Ovary (tissue), 9 donors: ENCODE measurements around the gene CRYBA2. TPM values are rescaled to one million over a fixed set of nuclear protein-coding genes. Genes with fewer than 3 reads are reported as not detected.
A peak's percentile ranks its signal among the peaks of the same experiment; 100 is the strongest.

ENCODE experiments used
- DNase-seq, 5 donors: peaks; one replicate each; pipeline ENCODE4 v3.0.0-alpha.2; 2019 to 2020
- H3K27ac ChIP-seq, 2 donors: fragments of 200-600 bp; one replicate each; pipeline versions ENCODE4 v1.5.1 to v1.8.0; 2019 to 2022
- H3K27me3 ChIP-seq: fragments of 200-600 bp; one replicate; pipeline ENCODE4 v1.8.0; 2022
- H3K36me3 ChIP-seq: fragments of 200-600 bp; sonication (generic); one replicate; pipeline ENCODE4 v1.5.1; 2019
- H3K4me1 ChIP-seq: one replicate; pipeline ENCODE4 v1.8.1; 2013; ENCODE audit warnings: mild to moderate bottlenecking, moderate library complexity; ENCODE audit not compliant: insufficient read depth
- H3K4me3 ChIP-seq: fragments of 200-600 bp; sonication (generic); one replicate; pipeline ENCODE4 v1.5.1; 2017
- H3K9me3 ChIP-seq, 2 donors: fragments of 200-600 bp in 1 of 2; sonication (generic) in 1 of 2; one replicate each; pipeline versions ENCODE4 v1.5.1 to v1.8.1; 2013 to 2019; ENCODE audit warnings: mild to moderate bottlenecking in 1 of 2, moderate library complexity in 1 of 2
- EP300 ChIP-seq: sonication (generic); formaldehyde crosslinking; IDR thresholded peaks from one replicate; pipeline ENCODE4 v1.6.1; 2017; ENCODE audit warnings: antibody characterized with exemption
- POLR2A ChIP-seq: fragments of 450-650 bp; IDR thresholded peaks from one replicate; pipeline ENCODE4 v1.6.1; 2017; ENCODE audit warnings: antibody characterized with exemption, mild to moderate bottlenecking, moderate library complexity
- WGBS, 3 donors: extraction: QIAGEN DNeasy Blood & Tissue Kit in 1 of 3; methylation state at CpG; one replicate each; pipeline versions ENCODE4 v1.1.5 to v1.1.7; 2013 to 2017; 5-methylcytosine and 5-hydroxymethylcytosine counted together
- intact Hi-C, 4 donors: fragments of 100-400 bp; cut with DNase I; formaldehyde crosslinking; loops; one replicate each; pipeline versions ENCODE4 v1.11.0 to v1.15.1; 2022 to 2023
- polyA plus RNA-seq, 2 donors: library from polyadenylated mRNA; stranded (reverse); fragments of 200-250 nt in 1 of 2; fragments of 350-450 nt in 1 of 2; fragmentation: Illumina TruSeq in 1 of 2; extraction: RNeasy Lipid Tissue Mini Kit (QIAGEN cat#74804) in 1 of 2; gene quantifications; one replicate each; pipeline ENCODE4 v1.2.3, GENCODE V29; 2013 to 2014
- total RNA-seq, 7 donors: library from RNA; depleted of rRNA in 2 of 7; stranded (reverse); fragments of >200 nt in 2 of 7; fragmentation: NEBNext Ultra II Directional in 3 of 7; extraction: Animal tissue kit (Norgen Biotek cat#: 25700) in 3 of 7; gene quantifications; one replicate each; pipeline versions ENCODE4 v1.1.0 to v1.2.4, GENCODE V29; 2016 to 2023
- TF ChIP-seq, protein P1 (sequence below), 3 donors: fragments of 450-650 bp in 2 of 3; fragments of 200-600 bp in 1 of 3; IDR thresholded peaks; one replicate each; pipeline versions ENCODE4 v1.5.1 to v1.8.0; 2016 to 2022; ENCODE audit warnings: antibody characterized with exemption in 3 of 3, mild to moderate bottlenecking in 1 of 3
- donor health status: DM: no; HTN: no; CAD: no; lungs with moderate emphysema.
- donor health status: DM: no; HTN: no; CAD: no.
- donor health status: Bipolar disorder and iron deficiency.
- donor health status: DM: yes; HTN: yes; CAD: no.
- donor health status: DM: no; HTN: no; CAD: no.
- donor health status: DM: yes; HTN: yes; CAD: no.

Gene CRYBA2
- total and polyA plus RNA-seq, 9 donors: not detected

DNA sequence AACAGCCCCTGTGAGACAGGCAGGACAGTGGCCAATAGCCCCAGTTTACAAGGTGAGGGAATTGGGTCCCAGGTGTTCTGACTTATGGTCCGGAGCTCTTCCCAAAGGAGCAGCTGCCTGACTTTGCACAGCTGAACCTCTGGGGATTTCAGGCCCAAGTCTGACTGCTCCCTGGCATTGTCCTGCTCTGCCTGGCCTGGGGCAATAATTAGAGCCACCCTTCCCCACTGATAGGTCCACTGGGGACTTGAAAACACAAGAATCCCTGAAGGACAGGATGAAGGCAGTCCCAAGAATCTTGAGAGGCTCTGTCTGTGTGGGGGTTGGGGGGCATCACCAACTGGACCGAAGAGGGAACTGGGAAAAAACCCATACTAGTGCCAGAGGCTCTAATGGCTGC is 4.6 kb downstream of the CRYBA2 start:
- Histone ChIP-seq H3K4me1 (peaks cover 4% of the 10 kb centered on the region), H3K4me3 (no peak overlapping the region), H3K36me3 (no peaks in the 10 kb centered on the region), H3K27ac (no peak overlapping the region), H3K27me3 (peaks cover 11% of the 10 kb centered on the region), H3K9me3 (no peaks in the 10 kb centered on the region)
- 36 to 45% (median 36%) methylated on average over 2 of the region's 2 CpGs for WGBS, 3 donors
- peak in 1 of 5 donors; percentile 2 for DNase-seq
- intact Hi-C loops: no loop called here
- TF ChIP-seq POLR2A: no peak
- no peak for TF ChIP-seq EP300
- TF ChIP-seq, protein P1, sequence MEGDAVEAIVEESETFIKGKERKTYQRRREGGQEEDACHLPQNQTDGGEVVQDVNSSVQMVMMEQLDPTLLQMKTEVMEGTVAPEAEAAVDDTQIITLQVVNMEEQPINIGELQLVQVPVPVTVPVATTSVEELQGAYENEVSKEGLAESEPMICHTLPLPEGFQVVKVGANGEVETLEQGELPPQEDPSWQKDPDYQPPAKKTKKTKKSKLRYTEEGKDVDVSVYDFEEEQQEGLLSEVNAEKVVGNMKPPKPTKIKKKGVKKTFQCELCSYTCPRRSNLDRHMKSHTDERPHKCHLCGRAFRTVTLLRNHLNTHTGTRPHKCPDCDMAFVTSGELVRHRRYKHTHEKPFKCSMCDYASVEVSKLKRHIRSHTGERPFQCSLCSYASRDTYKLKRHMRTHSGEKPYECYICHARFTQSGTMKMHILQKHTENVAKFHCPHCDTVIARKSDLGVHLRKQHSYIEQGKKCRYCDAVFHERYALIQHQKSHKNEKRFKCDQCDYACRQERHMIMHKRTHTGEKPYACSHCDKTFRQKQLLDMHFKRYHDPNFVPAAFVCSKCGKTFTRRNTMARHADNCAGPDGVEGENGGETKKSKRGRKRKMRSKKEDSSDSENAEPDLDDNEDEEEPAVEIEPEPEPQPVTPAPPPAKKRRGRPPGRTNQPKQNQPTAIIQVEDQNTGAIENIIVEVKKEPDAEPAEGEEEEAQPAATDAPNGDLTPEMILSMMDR (IDR thresholded peaks at IDR 0.05): no peak

DNA sequence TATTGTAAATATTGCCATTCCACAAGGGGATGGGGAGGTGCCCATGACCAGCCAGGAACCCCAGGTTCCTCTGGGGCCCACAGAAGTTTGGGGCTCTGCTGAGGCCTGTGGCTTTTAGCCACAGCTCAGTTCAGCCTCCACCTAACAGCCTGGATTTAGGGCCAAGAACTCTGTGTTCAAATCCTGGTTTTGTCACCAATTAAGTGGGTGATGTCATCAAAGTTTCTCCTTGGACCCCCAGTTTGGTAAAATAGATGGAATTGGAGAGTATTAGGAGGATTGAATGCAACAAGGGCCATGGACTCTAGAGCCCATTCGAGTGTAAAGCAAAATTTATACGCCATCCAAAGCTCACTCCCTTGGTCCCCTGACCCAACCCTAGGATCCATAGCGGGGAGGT is 5.1 kb downstream of the CRYBA2 start:
- H3K9me3 ChIP-seq: no peaks in the 10 kb centered on the region
- peaks cover 2% of the 10 kb centered on the region for H3K4me1 ChIP-seq
- peaks cover 11% of the 10 kb centered on the region for H3K27me3 ChIP-seq
- 37 to 40% (median 39%) methylated on average over 3 of the region's 3 CpGs for WGBS, 3 donors
- no peak for DNase-seq
- intact Hi-C loops: no loop called here
- no peaks in the 10 kb centered on the region for H3K36me3 ChIP-seq
- H3K27ac ChIP-seq: no peak overlapping the region
- no peak for TF ChIP-seq POLR2A
- TF ChIP-seq, protein P1 (IDR thresholded peaks at IDR 0.05): no peak
- no peak for TF ChIP-seq EP300
- no peak overlapping the region for H3K4me3 ChIP-seq

DNA sequence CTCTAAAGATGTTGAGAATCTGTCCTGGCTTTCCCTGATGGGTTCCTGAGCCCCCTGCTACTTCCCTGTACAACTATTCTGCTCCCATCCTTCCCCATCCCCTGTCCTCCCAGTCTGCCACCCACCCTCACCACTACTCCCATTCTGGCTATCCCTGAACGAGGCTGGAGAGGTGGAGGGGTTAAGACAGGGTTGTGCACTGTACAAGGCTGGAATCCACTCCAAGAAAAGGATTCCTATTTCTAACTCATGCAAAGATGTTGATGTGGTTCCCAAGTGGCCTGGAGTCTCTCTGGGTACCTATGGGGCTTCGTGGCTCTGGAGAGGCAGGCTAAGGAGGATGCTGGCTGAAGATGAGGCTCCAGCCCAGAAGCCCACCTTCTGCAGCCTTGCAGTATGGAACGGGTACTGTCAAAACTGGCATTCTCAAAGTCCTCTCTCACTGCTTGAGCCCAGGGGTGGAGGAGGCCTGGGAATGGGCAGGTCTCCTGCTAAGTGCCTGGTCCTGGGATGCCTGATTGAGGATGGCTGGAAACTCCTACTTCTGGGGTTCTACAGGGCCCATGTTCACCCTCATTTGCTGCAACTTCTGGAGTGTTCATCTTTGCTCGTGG is 7.0 kb downstream of the CRYBA2 start:
- H3K27ac ChIP-seq: no peak overlapping the region
- peaks cover 13% of the 10 kb centered on the region for H3K4me1 ChIP-seq
- no peak overlapping the region for H3K4me3 ChIP-seq
- intact Hi-C loops: no loop called here
- TF ChIP-seq, protein P1 (IDR thresholded peaks at IDR 0.05): no peak
- TF ChIP-seq POLR2A: no peak
- TF ChIP-seq EP300: no peak
- no peak for DNase-seq
- H3K36me3 ChIP-seq: no peaks in the 10 kb centered on the region
- no peaks in the 10 kb centered on the region for H3K9me3 ChIP-seq
- H3K27me3 ChIP-seq: peaks cover 11% of the 10 kb centered on the region
- 53 to 57% (median 55%) methylated on average over 4 of the region's 4 CpGs for WGBS, 3 donors

DNA sequence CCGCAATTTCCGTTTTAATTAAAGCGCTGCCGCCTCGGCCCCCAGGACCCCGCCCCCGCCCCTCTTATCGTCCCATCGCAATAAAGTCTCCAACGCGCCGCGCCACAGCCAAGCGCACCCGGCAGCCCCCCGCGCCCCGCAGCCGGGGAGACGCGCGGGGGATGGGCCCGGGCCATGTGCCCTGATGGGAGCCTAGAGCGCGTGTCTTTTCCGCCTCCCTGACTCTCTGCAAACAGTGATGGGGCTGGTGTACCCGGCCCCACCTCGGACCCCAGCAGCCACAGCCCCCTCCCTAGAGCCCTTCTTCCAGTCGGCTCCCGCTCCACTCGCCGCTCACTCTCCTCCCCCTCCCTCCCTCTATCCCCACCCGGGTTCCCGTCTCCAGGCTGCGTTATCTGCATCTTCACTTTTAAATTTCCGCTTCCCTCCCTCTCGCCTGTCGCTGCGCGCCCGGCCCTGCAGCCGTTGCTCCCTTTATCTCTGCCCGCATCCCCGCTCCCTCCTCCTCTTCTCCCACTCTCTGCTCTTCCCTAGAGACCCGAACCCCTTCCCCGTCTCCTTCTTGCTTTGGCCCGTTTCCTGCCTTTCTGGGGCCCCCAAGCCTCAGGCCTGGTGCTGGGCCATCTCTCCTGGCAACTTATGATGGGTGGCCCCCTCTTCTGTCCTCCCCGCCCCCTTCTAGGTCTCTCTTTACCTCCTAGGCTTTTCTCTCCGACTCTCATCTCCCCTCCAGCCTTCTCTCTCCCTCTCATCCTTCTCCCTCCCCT is 7.7 kb downstream of the CRYBA2 start:
- WGBS, 3 donors: 3 to 4% (median 4%) methylated on average over 41 to 49 of the region's 49 CpGs
- Histone ChIP-seq H3K9me3 (no peaks in the 10 kb centered on the region), H3K36me3 (no peaks in the 10 kb centered on the region), H3K4me1 (peaks cover 13% of the 10 kb centered on the region), H3K4me3 (no peak overlapping the region), H3K27ac (no peak overlapping the region), H3K27me3 (peaks cover 11% of the 10 kb centered on the region)
- intact Hi-C loops: no loop called here
- TF ChIP-seq POLR2A (no peak), EP300 (no peak)
- TF ChIP-seq, protein P1 (IDR thresholded peaks at IDR 0.05): no peak
- no peak for DNase-seq
